LNCAP (cell line): ENCODE data around the gene UBASH3B.

ENCODE experiments used
- TF ChIP-seq, protein P1 (sequence below): fragments of 450-650 bp; IDR thresholded peaks from 2 replicates; pipeline ENCODE4 v1.5.1; 2017; ENCODE audit warnings: mild to moderate bottlenecking

The UBASH3B gene

DNA sequence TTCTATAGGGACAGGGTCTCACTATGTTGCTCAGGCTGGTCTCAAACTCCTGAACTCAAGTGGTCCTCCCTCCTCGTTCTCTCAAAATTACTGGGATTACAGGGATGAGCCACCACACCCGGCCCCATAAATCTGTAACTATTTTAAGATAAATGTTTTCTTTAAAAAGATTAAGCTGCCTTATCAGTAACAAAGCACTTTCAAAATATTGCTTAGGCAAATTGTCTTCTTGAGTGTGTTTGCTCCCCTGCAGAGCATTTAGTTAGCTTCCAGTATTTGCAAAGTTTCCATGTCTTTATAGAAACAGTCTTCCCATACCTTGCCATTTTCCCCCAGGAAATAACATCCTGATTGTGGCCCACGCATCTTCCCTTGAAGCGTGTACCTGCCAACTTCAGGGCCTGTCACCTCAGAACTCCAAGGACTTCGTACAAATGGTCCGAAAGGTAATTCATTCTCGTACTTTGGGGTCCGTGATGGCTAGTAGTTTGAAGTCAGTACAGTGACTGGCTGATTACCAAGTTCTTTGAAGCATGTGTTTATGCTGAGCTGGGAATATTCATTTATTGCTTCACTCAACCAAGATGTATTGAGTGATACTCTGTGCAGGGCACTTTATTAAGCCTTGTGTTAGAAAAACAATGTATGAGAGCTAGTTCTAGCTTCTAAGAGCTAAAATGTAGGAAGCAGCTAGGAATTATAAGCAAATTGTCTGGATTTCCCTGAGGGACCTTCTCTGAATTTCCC, 152.4 kb downstream of the UBASH3B start:
- TF ChIP-seq, protein P1, sequence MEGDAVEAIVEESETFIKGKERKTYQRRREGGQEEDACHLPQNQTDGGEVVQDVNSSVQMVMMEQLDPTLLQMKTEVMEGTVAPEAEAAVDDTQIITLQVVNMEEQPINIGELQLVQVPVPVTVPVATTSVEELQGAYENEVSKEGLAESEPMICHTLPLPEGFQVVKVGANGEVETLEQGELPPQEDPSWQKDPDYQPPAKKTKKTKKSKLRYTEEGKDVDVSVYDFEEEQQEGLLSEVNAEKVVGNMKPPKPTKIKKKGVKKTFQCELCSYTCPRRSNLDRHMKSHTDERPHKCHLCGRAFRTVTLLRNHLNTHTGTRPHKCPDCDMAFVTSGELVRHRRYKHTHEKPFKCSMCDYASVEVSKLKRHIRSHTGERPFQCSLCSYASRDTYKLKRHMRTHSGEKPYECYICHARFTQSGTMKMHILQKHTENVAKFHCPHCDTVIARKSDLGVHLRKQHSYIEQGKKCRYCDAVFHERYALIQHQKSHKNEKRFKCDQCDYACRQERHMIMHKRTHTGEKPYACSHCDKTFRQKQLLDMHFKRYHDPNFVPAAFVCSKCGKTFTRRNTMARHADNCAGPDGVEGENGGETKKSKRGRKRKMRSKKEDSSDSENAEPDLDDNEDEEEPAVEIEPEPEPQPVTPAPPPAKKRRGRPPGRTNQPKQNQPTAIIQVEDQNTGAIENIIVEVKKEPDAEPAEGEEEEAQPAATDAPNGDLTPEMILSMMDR, result no peak

DNA sequence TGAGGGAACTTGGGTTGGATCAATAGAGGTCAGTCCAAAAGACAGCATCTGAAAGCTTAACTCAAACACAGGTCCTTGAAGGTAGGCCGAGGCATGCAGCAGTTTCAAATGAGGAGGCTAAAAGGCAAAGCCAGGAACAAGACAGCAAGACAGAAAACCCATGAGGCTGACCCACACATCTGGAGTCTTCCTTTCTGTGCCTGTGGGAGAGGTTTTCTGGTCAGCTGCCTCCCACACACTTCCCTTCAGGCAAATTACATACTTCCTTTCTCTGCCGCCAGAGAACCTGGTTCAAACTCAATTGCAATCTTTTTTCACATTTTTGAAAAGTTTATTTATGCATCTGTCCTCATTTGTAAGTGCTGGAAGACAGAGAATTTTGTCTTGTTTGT, 153.0 kb downstream of the UBASH3B start:
- TF ChIP-seq, protein P1, result no peak

DNA sequence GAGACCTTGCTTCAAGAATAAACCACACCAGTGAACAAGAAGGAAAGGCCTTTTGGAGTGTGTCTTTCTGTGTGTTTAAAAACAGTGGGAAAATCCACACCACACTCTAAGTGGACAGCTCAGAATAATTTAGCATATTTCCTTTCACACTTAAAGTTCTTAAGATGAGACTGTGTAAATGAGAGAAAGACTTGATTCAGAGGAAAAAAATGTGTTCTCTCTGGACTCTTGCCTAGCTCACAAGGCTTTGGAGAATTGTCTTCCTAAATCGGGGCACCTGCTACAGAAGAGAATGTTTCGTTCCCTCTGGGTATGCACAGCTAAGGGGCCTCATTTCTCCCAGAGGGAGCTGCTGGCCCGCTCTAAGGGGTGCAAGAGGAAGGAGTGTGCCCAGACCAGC, 154.3 kb downstream of the UBASH3B start:
- TF ChIP-seq, protein P1, result no peak

DNA sequence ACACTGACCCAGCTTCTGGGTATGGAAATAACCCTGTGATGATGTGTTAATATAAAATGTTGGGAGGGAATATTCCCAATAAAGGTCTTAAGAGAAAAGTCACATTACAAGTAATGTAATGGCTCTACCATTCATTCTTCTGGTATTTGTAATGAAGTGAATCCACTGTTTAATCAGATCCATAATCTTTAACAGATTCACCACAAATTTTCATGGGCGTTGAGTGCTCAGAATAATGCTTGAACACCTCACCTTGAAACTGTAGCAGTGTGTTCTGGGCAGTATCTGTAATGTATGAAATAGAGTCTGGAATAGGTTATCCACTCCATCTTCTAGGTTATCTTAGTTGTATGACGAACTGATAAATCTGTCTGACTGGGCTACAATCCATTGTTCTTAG, 156.2 kb downstream of the UBASH3B start:
- TF ChIP-seq, protein P1, result no peak

DNA sequence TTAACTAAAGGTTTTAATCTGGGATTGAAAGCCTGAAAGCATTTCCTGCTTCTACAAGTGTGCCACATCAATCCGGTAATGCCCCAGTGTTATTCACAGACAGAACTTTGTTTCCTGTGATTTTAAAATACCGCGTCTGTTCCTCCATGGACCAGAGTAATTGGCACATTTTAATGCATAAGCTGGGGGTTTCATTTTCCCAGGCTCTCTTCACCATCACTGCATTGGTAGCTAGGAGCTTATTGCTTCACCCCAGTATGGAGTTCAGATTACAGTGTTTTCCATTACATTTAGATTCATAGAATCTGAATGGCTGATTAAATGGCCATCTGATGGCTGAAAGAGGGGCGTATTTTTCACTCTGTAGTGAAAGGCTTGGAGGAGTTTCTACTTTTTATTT, 157.1 kb downstream of the UBASH3B start:
- TF ChIP-seq, protein P1, result no peak

DNA sequence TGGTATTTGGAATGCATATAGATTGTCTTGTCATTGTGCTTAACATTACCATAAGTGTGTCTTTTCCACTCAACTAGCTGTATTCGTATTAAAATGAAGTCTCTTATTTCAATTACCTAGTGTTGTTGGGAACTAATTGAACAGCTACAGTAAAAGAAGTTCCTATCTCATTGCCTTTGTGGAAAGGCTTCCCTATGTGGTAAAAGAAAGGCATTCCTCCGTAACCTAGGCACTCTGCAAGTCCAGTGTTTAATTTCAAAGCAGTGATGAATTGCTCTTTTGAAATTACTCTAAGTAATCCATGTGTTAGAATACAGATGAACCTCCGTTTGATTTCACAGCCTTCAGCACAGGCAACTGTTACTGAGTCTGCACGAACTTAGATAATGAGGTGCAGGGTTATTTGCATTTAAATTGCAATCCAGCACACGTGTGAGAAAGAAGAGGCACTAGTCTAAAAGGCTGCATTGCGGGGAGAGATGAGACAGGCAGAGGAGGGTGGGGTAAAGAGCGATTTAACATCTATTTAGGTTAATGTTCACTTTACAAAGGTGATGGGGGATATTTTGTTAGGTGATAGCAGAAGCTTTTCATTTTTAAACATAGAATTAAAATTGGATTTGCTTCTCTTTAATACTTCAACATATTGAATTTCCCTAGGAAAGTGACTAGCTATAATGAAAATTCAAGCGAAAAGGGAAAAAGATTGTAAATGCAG, 157.8 kb downstream of the UBASH3B start:
- TF ChIP-seq, protein P1, result no peak

DNA sequence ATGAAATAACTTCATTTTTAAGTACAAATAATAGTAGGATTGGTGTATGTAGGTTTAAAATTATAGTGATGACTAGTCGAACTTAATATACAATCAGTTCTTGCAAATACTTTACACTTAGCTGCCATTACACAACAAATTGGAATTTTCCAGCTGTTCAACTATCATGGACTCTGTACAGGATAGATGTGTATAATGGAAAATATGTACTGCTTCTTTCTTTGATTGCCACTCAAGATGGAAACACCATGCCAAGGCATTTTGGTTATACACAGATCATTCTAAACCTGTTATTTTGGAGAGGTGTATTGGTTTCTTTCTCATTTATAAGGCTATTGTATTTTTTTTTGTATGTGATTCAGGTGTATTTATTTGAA, 158.4 kb downstream of the UBASH3B start:
- TF ChIP-seq, protein P1, result no peak
